NCI-H187 treated with DMSO at 0.1 percent for 48 hours (cell line): Measurements from ENCODE around the gene AKAP13.

ENCODE experiments used
- DNase-seq: peaks from one replicate; lab custom pipeline; 2025; lab: John Stamatoyannopoulos, UW

AKAP13 gene

DNA sequence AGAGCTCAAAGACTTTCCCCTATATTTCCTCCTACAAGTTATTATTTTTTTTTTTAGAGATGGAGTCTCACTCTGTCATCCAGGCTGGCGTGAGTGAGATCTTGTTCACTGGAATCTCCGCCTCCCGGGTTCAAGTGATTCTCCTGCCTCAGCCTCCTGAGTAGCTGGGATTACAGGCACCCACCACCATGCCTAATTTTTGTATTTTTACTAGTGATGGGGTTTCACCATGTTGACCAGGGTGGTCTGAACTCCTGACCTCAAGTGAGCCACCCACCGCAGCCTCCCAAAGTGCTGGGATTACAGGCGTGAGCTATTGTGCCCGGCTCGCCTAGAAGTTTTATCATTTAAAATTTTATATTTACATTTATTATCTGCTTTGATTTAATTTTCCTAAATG lies 5.9 kb downstream of the AKAP13 start:
- DNase-seq = no peak

DNA sequence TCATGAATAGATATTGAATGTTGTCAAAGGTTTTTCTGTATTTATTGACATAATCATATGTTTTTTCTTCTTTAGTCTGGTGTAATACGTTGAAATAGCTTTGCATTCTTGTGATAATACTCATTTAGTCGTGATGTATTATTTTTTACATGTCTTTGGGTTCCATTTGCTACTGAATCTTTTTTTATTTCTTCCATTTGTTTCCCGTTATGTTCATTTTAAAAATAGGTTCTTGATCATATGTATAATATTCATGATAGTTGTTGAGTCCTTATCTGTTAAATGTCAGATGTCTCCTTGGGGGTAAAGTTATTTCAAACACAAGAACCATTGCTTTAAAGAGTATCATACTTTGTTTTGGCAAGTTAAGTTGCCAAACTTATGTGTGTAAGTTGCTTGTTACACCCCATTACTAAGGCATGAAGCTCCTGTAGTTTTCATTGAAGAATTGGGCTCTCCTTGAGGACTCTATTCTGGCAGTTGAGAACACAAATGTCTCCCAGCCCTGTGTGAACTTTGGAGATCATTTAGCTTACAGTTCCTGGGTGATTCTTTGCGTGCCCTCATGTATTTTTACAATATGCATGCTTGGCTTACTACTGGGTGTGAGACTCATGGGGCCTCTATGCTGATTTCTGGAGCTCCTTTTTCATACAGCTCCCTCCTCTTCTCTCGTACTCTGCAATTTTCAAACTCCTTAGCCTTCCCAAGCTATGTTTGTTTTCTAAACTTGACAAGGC lies 8.3 kb downstream of the AKAP13 start:
- DNase-seq = no peak

DNA sequence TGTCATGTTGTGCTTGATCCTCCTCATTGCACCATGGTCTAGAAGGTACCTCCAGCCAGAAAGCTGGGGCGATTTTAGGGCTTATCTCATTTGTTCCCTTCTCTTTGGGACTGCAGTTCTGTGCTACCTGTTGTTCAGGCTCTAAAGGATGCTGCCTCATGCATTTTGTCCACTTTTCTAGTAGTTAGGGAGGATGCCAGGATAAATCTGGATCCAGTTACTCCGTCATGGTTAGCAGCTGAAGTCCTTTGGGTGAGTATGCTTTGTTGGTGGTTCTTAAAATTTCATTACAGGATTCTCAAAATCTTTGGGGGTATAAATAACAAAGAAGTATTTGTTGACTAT lies 8.9 kb downstream of the AKAP13 start:
- DNase-seq = no peak

DNA sequence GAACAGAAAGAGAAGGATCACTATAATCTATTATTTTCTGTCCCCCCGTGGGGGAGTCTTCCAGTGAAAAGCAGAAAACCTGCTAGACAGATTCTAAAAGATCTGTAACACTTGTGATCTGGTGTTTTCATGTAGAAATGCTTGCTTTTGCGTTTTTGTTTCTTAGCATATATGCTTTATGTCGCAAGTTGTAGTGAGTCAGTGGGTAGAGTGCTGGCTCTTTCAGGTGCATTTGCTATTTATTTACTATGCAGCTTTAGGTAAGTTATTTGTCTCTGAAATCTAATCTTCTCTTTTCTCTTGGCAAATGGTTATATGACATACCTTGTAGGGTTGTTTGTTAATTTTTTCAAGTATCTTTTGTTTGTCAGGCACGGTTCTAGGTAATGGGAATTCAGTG lies 9.4 kb downstream of the AKAP13 start:
- no peak for DNase-seq

DNA sequence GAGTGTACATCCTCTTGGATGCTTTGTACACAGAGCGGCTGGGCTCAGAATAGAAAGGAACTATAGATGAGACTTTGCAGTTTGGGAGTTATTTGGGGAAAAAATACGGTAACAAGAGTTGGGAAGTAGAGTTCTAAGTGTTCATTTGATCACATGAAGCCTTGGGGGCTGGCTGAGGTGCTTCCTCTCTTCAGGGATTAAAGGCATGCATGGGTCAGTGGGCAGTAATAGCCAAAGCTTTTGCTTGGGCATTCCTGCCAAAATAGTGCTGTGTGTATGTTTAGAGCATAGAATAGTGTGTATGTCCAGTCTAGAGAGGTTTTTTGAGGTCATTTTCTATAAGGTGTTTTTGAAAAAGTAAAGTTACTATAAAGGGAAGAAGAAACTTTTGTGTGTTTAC lies 12.8 kb downstream of the AKAP13 start:
- no peak for DNase-seq

DNA sequence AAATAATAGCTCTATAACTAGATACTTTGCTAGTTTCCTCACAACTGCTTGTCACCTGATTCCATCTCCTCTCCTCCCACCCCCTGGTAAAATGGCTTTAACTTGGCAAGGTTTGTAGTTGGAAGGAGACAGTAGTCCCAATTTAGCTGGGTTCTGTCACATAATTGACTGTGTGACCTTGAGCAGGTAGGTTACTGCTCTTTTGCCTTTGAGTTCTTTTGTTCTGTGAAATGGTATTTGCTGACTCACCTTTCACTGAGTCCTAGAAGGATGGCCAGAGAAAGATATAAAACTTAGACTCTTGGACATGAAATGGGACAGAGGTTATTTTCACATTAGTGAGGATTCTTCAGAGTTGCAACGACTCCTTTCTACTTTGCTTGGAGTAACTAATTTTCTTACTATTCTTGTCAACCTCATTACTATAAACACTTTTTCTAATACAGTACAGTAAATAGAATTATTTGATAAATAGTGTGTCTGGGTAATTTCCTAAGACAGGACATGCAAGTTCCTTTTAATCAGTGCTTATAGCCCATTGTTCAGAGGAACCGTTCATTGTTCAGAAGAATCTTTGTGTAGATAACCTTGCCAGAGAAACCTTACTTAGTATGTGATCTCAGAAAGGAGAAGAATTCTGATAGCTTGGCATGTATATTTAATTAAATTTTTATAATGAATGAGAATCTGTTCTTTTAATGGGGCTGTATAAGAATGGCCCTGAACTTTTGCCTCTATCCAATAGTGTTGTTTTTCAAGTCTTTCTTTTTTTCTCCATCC lies 14.3 kb downstream of the AKAP13 start:
- no peak for DNase-seq

DNA sequence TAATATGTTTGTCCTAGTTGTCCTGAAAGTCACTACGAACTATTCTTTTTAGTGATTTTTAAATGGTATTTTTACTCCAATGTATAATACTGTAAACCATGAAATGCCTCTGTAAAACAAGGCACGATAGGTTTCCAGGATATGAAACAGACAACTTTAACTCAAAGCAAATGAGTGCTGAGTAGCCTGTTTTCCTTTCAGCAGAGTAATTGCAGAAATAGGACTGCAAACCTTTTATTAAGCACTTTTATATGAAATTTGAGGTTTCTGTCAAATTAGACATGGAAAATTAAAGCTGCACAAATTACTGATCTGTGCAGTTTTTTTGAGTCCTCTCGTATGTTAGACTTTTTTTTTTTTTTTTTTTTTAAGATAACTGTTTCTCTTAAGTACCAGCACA lies 16.2 kb downstream of the AKAP13 start:
- DNase-seq = no peak

DNA sequence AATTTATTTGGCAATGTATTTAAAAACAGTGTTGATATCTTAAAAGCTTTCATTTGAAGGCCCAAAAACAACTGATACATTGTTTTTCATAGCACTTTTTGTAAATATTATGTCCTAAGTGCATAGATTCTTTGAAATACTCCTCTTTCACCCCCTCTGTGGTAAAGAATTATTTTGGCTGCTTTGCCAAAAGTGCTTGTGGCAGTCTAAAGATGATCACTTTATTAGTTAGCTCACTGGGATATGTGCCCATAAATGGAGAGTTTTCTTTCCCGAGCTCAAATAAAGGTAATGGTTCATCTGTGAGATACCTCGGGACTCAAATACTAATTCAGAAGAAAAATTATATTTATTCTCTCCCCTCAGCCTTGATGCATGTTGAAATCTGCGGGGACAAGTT lies 16.7 kb downstream of the AKAP13 start:
- no peak for DNase-seq

DNA sequence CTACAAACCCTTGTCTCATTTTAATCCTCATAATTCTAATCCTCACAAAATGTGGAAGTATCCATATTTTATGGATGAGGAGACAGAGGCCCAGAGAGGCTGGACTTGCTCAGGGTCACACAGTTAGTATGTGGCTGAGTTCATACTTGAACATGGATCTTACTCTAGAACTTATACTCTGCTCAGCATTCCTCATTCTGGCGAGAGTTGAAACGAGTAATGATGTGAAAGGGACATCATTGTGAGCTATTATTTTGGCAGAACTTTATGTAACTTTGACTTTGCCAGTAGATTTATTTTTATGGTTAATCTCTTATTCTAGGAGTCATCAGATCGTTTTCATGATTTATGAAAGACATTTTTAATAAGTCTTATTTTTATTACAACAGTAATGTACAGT lies 17.5 kb downstream of the AKAP13 start:
- no peak for DNase-seq

DNA sequence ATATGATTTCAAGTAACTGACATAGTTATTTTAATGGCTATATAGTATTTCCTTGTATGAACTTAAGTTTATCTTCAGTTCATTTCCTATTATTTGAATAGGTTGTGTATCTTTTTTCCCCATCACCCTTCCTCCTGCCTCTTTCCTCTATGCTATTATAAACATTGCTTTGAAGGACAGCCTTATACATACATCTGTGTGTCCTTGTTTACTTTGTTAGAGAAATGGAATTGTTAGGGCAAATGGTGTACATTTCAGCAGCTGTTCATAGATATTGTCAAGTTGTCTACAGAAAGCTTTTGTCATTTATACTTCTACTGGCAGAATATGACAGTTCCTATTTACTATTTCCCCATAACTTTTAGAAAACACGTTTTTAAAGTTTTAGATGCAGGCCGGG lies 18.4 kb downstream of the AKAP13 start:
- no peak for DNase-seq

DNA sequence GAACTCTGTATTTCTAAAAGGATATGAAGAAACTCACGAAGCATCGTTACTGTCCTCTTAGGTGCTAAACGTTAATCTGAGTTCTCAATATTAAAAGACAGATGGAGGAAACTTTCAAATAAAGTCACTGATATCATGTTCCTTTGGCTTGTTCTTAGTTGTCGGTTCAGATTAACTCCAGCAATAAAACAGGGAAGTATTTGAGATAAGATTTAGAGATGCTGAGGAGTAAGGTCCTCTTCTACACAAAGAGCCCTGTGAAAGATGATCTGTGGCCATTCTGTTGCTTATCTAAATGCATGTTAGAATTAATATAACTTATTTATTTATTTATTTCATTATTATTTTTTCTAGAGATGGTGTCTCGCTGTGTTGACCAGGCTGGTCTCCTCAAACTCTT lies 19.2 kb downstream of the AKAP13 start:
- DNase-seq = no peak

DNA sequence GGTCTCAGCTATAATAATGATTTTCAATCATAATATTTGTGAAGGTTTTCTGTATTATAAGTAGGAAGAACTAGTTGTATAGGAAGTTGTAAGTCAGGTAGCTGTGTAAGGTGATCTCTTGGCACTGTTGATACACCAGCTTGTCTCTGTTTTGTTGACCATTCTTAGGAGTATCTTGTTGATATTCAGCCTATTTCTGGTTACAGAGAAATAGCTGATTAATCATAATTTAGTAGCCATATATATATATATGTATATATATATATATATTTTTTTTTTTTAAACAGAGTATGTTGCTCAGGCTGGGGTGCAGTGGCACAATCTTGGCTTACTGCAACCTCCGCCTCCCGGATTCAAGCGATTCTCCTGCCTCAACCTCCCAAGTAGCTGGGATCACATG lies 20.2 kb downstream of the AKAP13 start:
- DNase-seq = no peak

DNA sequence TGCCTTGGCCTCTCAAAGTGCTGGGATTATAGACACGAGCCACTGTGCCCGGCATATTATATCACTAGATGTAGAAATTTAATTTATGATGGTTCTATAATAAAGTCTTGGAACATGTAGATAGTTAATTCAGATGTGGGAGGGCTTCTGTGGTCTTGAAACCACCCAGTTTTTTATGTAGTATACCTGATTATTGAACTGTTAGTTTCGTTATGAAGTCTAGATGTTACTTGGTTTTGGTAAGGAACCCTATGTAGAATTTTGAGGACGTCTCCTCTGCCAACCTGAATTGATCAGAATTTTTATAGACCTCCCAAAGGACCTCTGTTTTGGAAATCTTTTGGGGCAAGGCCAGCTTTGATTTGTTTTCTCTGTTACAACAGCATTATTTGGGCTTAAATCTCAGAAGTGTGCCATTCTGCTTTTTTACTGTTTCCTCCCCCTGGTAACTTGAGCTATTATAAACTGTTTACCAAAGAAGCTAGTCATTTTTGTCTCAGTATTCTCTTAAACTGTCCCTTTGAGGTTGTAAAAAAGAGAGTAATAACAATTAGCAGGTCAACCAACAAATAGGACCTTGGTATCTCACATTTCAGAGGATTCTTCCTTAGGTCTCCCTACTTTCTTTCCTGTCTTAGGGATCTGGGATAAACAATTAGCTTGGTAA lies 20.8 kb downstream of the AKAP13 start:
- DNase-seq = no peak

DNA sequence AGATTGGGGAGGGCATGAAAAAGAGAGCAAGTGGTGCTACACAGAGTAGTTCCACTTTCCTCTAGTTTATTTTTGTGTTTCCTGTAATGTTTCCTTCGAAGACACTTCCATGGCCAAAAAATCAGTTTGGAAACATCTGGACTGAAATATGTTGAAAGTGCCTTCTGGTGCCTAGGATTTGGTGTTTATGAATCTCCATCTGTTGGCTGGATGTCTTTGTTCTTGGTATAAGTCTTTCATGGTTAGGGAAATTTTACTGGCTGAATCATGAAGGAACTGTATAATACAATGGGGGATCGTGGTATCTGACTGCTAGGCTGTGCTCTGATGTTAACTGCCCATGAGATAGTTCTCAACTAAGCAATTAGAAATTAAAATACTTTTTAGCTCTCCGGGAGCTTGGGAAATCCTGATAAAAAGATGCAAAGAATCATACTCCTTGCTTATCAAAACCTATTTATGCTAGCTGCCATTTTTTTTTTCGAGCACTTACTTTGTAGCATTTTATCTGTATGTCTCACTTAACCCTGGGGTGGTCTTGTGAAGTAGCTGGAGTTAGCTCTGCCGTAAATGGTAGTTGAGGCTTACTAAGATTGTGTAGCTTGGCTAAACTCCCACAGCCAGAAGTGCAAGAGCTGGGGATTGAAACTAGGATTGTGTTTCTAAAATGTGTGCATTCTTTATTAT lies 21.9 kb downstream of the AKAP13 start:
- DNase-seq = no peak

DNA sequence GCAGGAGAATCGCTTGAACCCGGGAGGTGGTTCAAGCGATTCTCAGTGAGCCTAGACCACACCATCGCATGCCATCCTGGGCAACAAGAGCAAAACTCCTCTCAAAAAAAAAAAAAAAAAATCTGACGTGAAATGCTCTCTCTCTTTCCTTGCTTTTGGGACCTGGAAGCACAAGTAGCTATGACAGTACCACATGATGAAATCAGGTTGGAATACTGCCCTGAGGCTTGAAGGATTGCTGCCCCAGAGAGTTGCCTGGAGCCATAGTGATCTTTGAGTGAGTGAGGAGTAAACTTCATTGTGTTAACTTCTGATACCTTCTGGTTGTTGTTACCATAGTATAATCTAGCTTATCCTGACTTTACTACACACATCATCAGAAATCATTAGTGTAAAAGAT lies 23.3 kb downstream of the AKAP13 start:
- no peak for DNase-seq

DNA sequence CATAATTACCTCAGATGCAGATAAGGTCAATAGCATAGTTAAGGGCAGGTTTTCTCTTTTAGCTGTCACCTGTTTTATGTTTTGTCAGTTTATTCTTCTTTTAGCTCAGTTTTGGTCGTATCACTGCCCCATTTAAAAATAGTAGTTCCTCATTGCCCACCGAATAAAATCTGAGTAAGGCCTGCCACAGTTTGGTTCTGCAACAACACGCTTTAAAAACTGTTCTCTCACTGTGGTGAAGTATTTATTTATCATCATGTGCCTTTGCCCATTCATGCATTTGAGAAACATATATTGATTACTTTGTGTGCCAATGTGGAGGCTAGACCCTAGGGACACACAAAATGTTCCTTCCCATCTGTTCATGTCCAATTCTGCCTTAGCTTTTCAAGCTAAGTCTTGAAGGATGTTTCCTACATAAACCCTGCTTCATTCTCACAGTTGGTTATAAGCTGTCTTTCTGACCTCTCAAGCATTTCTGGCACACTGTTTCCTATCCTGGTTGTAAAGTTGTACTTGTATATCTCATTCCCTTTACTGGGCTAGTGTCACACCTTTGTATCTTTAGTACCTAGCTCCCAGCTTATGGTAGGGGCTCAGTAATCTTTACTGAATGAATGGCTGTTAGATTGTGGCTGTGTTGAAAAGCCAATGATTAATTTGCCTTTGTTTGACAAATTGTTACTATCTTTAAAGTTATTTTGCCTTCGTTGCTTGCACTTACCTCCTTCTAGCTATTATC lies 23.9 kb downstream of the AKAP13 start:
- DNase-seq = no peak

DNA sequence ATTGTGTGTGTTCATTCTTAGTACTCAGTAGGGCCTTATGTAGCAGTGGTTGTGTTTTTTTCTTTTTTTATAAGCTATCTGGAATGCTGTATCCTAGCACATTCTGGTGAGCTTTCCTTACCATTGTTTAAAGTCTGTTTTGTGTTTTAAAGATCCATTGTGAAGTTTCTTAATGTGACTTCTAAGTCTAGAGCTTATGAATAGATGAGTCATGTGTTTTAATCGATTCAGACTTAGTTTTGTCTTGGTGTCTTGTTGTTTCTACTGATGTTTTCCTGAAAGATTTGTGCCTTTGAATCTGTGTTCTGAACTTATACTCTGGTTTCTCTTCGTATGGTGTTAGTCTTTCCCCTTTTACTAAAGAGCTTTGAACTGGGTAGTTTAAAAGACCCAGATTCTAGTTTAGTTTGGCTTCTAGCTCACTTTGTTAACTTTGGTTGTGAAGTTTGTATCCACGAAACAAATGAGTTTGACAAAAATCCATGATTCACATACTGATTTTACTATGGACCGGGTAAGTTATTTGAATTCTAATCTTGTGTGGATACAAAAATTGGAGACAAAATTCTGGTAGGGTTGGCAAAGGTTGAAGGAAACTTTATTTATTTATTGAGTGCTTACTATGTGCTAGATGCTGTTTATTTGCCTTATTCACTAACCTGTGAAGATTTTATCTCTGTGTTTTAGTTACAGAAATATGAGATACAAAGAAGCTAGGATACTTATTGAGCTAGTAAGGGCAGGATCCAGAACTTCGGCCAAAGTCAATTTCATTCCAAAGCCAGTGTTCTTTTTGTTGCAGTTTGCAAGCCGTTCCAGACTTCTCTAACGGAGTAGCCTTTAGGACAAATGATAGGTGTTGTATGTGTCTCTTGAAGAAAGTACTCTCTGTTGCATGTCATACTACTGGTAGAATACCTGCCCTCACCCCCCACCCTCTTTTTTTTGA lies 24.8 kb downstream of the AKAP13 start:
- no peak for DNase-seq

DNA sequence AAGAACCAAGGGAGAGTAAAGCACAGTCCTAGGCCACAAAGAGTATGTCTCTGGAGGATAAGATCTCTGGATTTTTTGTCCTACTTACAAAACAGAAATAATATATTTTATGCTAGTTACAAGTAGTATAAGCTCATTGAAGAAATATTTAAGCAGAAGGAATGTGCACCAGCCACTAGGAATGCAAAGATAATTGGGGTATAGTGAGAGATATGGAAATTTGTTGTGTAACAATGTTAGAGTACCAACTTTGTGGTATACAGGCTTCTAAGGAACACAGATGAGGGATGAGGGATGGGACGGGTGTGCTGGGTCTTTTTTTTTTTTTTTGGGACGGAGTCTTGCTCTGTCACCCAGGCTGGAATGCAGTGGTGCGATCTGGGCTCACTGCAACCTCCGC lies 26.5 kb downstream of the AKAP13 start:
- DNase-seq = no peak

DNA sequence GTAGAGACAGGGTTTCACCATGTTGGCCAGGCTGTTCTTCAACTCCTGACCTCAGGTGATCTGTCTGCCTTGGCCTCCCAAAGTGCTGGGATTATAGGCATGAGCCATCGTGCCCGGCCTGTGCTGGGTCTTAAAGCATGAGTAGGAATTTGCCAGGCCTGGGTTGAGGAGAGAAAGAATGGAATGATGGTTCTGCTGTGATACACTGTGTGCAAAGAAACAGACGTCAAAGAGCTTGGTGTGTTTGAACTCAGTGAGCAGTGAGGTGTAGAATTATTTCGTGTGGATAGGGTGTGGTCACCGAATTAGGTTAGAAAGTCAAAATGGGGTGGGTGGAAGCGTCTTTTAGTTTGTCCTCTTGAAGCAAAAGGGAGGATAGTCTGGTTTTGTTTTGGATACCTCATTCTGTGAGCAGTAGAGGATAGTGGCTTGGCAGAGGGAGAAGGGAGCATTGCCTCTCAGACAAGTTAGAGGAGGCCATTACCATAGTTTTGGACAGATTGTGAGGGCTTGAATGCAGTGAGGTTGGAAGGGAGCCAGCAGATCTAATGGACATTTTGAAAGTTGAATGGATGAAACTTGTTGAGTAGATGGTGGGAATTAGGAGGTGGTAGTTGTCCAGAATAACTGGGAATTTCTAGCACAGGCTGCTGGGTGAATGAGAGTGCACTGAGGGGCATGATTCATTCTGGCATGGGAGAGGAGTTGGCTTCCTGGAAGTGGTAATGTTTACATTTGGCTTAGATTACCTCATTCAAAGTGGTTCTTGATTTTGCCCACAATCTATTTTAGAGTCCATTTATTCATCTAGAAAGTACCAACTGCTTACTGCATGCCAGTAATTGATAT lies 27.2 kb downstream of the AKAP13 start:
- no peak for DNase-seq

DNA sequence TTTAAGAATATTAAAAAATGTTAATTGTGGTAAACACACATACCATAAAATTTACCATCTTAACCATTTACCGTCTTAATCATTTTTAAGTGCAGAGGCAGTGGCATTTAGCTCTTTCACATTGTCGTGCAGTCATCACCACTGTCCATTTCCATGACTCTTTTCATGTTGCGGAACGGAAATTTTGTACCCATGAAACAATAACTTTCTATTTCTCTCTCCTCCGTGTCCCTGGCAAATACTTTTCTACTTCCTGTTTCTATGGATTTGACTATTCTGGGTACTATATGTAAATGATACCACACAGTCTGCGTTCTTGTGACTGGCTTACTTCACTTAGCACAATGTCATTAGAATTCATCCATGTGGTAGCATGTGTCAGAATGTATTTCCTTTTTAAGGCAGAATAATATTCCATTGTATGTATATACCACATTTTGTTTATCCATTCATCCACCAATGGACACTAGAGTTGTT lies 27.9 kb downstream of the AKAP13 start:
- no peak for DNase-seq
